ENCODE measurements around the gene PFDN2.

DNA sequence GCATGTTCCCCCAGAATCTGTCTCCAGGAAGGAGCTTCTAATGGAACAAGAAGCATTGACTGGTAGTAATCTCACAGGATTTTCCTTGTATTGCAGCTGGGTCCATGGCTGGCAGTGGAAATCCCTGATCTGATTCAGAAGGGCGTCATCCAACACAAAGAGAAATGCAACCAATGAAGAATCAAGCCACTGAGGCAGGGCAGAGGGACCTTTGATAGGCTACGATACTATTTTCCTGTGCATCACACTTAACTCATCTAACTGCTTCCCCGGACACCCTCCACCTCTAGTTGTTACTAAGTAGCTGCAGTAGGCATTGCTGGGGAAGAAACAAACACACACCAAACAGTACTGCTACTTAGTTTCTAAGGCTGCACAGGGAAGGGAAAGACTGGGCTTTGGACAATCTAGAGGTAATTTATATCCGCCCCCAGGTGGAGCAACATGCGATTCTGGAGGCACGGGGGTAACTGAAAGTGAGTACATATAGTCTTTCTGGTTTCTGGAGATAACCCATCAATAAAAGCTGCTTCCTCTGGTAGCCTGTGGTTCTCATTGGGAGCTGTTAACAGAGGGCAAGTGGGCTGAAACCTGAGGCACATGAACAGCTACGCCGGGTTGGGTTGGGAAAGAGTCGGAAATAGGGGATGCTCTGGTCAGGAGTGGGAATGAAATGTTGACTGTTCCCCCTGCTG lies 40.6 kb upstream of the PFDN2 start:
- TF ChIP-seq CTCF (IDR thresholded peaks at IDR 0.05): no peak
- no peak for TF ChIP-seq TCF7L2 (IDR thresholded peaks at IDR 0.05; ENCODE audit: low read depth, low read length)
- no peak for TF ChIP-seq REST (IDR thresholded peaks at IDR 0.05; ENCODE audit: insufficient read depth in 1 of 2, low read depth in 2 of 2, low read length in 1 of 2)
- TF ChIP-seq POLR2AphosphoS5 (IDR thresholded peaks at IDR 0.05; ENCODE audit: low read depth, low read length): no peak
